ENCODE results near the gene FZR1.

DNA sequence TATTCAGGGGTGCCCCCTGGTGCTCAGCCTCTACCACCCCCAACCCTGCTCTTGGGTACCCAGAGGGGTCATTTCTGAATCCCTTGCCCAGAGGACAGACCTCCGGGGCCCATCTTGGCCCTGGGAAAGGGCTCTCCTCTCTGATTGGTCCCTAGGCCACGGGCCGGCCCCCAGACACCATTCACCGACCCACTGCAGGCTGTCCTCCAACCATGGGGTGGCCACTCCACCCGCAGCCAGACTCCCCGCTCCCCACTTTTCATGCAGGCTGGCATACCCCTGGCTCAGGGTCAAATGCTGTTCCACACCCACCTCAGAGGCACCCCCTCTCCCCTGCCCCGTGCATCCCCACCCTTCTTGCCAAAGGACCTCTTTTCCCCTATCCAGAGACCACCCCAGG lies 40.6 kb upstream of the FZR1 start:
- TF ChIP-seq, protein P1, sequence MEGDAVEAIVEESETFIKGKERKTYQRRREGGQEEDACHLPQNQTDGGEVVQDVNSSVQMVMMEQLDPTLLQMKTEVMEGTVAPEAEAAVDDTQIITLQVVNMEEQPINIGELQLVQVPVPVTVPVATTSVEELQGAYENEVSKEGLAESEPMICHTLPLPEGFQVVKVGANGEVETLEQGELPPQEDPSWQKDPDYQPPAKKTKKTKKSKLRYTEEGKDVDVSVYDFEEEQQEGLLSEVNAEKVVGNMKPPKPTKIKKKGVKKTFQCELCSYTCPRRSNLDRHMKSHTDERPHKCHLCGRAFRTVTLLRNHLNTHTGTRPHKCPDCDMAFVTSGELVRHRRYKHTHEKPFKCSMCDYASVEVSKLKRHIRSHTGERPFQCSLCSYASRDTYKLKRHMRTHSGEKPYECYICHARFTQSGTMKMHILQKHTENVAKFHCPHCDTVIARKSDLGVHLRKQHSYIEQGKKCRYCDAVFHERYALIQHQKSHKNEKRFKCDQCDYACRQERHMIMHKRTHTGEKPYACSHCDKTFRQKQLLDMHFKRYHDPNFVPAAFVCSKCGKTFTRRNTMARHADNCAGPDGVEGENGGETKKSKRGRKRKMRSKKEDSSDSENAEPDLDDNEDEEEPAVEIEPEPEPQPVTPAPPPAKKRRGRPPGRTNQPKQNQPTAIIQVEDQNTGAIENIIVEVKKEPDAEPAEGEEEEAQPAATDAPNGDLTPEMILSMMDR (IDR thresholded peaks at IDR 0.05; ENCODE audit: control extremely low read depth in 1 of 3, insufficient read depth in 1 of 3, low read depth in 1 of 3, low read length in 3 of 3) = no peak
- TF ChIP-seq POLR2A (IDR thresholded peaks at IDR 0.05; ENCODE audit: control extremely low read depth in 1 of 2, low read depth in 2 of 2, low read length in 2 of 2) (no peak), MAFK (IDR thresholded peaks at IDR 0.05; ENCODE audit: low read depth, low read length) (no peak), RFX5 (IDR thresholded peaks at IDR 0.05; ENCODE audit: borderline replicate concordance, low read depth, low read length) (no peak), CEBPB (IDR thresholded peaks at IDR 0.05; ENCODE audit: low read depth, low read length) (no peak), EZH2 (IDR thresholded peaks at IDR 0.05; ENCODE audit: low read depth, low read length, severe bottlenecking) (no peak)
